Measurements from ENCODE around the gene SLC11A2. TPM values are rescaled to one million over a fixed set of nuclear protein-coding genes. Genes with fewer than 3 reads are reported as not detected.

The SLC11A2 gene
- total RNA-seq, 2 donors from 2014 or later: 47.7 to 56.9 TPM

Other genes starting within 250 kb of the SLC11A2 start
- gene TMPRSS12, start 183.5 kb downstream of the SLC11A2 start, total RNA-seq: not detected
- not detected for gene HIGD1C, start 73.8 kb downstream of the SLC11A2 start, total RNA-seq
- gene LETMD1, start 21.9 kb upstream of the SLC11A2 start, total RNA-seq: 10 to 100 TPM; 23.7 to 26.7 TPM
- 10 to 100 TPM; 18.9 to 22.6 TPM for gene CSRNP2, start 57.2 kb upstream of the SLC11A2 start, total RNA-seq
- gene TFCP2, start 146.8 kb upstream of the SLC11A2 start, total RNA-seq: 10 to 100 TPM; 18.1 to 20.5 TPM
- 1 to 10 TPM; 5.8 to 8.3 TPM for gene POU6F1, start 191.7 kb upstream of the SLC11A2 start, total RNA-seq
- 100 to 1,000 TPM; 127 to 157 TPM for gene DAZAP2, start 212.4 kb upstream of the SLC11A2 start, total RNA-seq
- 1 to 10 TPM; 5.0 to 6.0 TPM for gene SMAGP, start 244.0 kb upstream of the SLC11A2 start, total RNA-seq

All from left cardiac atrium (tissue), 2 donors.